Thyroid gland (tissue), 4 donors: ENCODE data around the gene GRM8.

Experiments
- CTCF ChIP-seq, 6 experiments: fragments of 200-600 bp in 3 of 6; fragments of 450-650 bp in 3 of 6; sonication (generic) in 3 of 6; IDR thresholded peaks; one replicate each; pipeline ENCODE4 v1.5.1; 2016 to 2019; ENCODE audit warnings: antibody characterized with exemption in 6 of 6, mild to moderate bottlenecking in 2 of 6, inconsistent platforms in 1 of 6, moderate library complexity in 1 of 6
- POLR2A ChIP-seq, 2 donors: fragments of 450-650 bp; IDR thresholded peaks; one replicate each; pipeline ENCODE4 v1.6.1; 2017; ENCODE audit warnings: antibody characterized with exemption in 2 of 2, mild to moderate bottlenecking in 2 of 2, moderate library complexity in 1 of 2

GRCh38 chr7:126499481-126499880 lies 753.3 kb downstream of the GRM8 start:
- TF ChIP-seq CTCF (IDR thresholded peaks at IDR 0.05) (no peak), POLR2A (IDR thresholded peaks at IDR 0.05) (no peak)
